Adipose tissue (tissue), 3 donors: ENCODE data around the gene FGF19. TPM values are rescaled to one million over a fixed set of nuclear protein-coding genes. Genes with fewer than 3 reads are reported as not detected.

ENCODE experiments used
- H3K27ac ChIP-seq: one replicate; pipeline ENCODE4 v1.5.1; 2013; ENCODE audit warnings: low read depth, low read length
- WGBS, 3 donors: extraction: QIAGEN DNeasy Blood & Tissue Kit; methylation state at CpG; one replicate each; pipeline ENCODE4 v1.1.7; 2013; 5-methylcytosine and 5-hydroxymethylcytosine counted together
- polyA plus RNA-seq, 3 donors: library from polyadenylated mRNA; stranded (reverse); fragments of 200-250 nt; gene quantifications; one replicate each; pipeline ENCODE4 v1.2.3, GENCODE V29; 2013
- donor health status: healthy with polysubstance abuse.
- donor health status: Bipolar disorder and iron deficiency.
- donor health status: healthy.

Gene FGF19
- polyA plus RNA-seq, 3 donors, result not detected

- no peak overlapping the region for H3K27ac ChIP-seq
- 87 to 91% (median 88%) methylated on average over 7 of the region's 7 CpGs for WGBS, 3 donors
These were observed 21.0 kb downstream of the FGF19 start for GRCh38 chr11:69682681-69683326.

- H3K27ac ChIP-seq, result no peak overlapping the region
- 82 to 87% (median 86%) methylated on average over 6 of the region's 6 CpGs for WGBS, 3 donors
These were observed 21.6 kb downstream of the FGF19 start for GRCh38 chr11:69682221-69682620.

GRCh38 chr11:69680688-69681087, 23.1 kb downstream of the FGF19 start:
- 91 to 95% (median 94%) methylated on average over 5 of the region's 5 CpGs for WGBS, 3 donors
- no peak overlapping the region for H3K27ac ChIP-seq

GRCh38 chr11:69677749-69678148, 26.1 kb downstream of the FGF19 start:
- 47 to 75% (median 63%) methylated on average over 2 of the region's 2 CpGs for WGBS, 3 donors

GRCh38 chr11:69674886-69675714, 28.7 kb downstream of the FGF19 start, which contains the start of gene LTO1:
LTO1 (minus strand) TSS chr11:69675353; CDS start chr11:69675239, 114 bp downstream.
- no peak within 1 kb of the TSS for H3K27ac ChIP-seq
- WGBS, 3 donors, result 2 to 3% (median 3%) methylated on average over 70 to 72 of the region's 72 CpGs

More at GRCh38 chr11:69677749-69678148, 26.1 kb downstream of the FGF19 start:
- H3K27ac ChIP-seq, result no peak overlapping the region

GRCh38 chr11:69674267-69674885, 29.4 kb downstream of the FGF19 start:
- no peak overlapping the region for H3K27ac ChIP-seq
- WGBS, 3 donors, result 15 to 19% (median 16%) methylated on average over 18 of the region's 18 CpGs

- no peak overlapping the region for H3K27ac ChIP-seq
- 77 to 84% (median 81%) methylated on average over 10 of the region's 10 CpGs for WGBS, 3 donors
These were observed 31.9 kb downstream of the FGF19 start for GRCh38 chr11:69671734-69672465.

GRCh38 chr11:69670158-69670845, 33.5 kb downstream of the FGF19 start:
- H3K27ac ChIP-seq, result no peak overlapping the region
- 34 to 42% (median 40%) methylated on average over 18 of the region's 18 CpGs for WGBS, 3 donors

GRCh38 chr11:69669486-69669885, 34.3 kb downstream of the FGF19 start:
- no peak overlapping the region for H3K27ac ChIP-seq
- 88 to 93% (median 89%) methylated on average over 19 of the region's 19 CpGs for WGBS, 3 donors

GRCh38 chr11:69667619-69668604, 35.9 kb downstream of the FGF19 start:
- 74 to 90% (median 88%) methylated on average over 26 of the region's 26 CpGs for WGBS, 3 donors

GRCh38 chr11:69666752-69667536, 36.9 kb downstream of the FGF19 start:
- 88 to 93% (median 92%) methylated on average over 33 of the region's 33 CpGs for WGBS, 3 donors
- H3K27ac ChIP-seq, result no peak overlapping the region

More at GRCh38 chr11:69667619-69668604, 35.9 kb downstream of the FGF19 start:
- no peak overlapping the region for H3K27ac ChIP-seq

GRCh38 chr11:69666261-69666660, 37.6 kb downstream of the FGF19 start:
- 93 to 96% (median 95%) methylated on average over 14 of the region's 14 CpGs for WGBS, 3 donors
- no peak overlapping the region for H3K27ac ChIP-seq

GRCh38 chr11:69665669-69666068, 38.2 kb downstream of the FGF19 start:
- no peak overlapping the region for H3K27ac ChIP-seq
- 90 to 94% (median 94%) methylated on average over 11 of the region's 11 CpGs for WGBS, 3 donors

- WGBS, 3 donors, result 88 to 94% (median 91%) methylated on average over 8 of the region's 8 CpGs
- no peak overlapping the region for H3K27ac ChIP-seq
These were observed 38.9 kb downstream of the FGF19 start for GRCh38 chr11:69664901-69665300.

- 88 to 96% (median 92%) methylated on average over 17 of the region's 17 CpGs for WGBS, 3 donors
These were observed 39.6 kb downstream of the FGF19 start for GRCh38 chr11:69664103-69664775.

GRCh38 chr11:69663326-69663725, 40.5 kb downstream of the FGF19 start:
- H3K27ac ChIP-seq, result no peak overlapping the region
- 93 to 95% (median 94%) methylated on average over 6 of the region's 6 CpGs for WGBS, 3 donors

More at GRCh38 chr11:69664103-69664775, 39.6 kb downstream of the FGF19 start:
- H3K27ac ChIP-seq, result no peak overlapping the region
